DMS153 treated with DMSO at 0.1 percent for 48 hours (cell line): ENCODE results near the gene SYNPO2L.

Experiments
- DNase-seq: peaks from one replicate; lab custom pipeline; 2025; ENCODE audit not compliant: unreplicated experiment; lab: John Stamatoyannopoulos, UW

SYNPO2L gene

DNA sequence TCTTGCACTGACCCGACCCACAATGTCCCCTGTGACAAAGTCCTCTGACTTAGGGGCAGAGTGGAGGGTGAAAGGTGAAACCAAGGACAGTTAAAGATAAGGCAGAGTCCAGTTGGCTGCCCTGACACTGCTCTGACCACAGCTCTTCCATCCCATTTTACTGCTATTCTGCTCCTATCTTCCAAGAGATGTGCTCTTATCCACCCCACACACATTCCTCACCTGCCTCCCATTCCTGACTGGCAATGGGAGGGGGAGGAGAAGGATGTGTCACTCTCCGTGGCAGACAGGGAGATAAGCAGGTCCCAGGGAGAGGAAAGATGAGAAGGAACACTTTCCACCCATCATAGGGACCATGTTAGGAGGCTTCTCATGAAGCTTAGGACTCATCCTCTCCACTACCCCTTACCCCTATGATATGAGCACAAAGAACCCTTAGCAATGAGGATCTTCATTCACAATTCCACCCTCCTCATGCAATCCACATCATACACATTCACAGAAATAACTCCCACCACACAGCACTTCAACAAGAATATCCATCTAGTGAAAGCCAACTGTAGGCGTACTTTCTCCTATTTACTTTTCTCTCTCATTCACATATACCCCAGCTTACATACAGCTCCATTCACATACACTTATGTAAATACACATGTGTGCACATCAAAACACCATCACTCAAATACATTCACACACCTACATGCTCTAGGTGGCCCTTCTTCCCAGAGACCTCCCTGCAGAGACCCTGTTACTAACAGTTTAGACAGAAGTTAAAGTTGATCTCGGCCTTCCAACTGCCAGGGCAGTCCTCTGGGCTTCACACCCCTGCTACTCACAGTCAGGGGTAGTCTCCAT is 6.6 kb downstream of the SYNPO2L start:
- DNase-seq: no peak

DNA sequence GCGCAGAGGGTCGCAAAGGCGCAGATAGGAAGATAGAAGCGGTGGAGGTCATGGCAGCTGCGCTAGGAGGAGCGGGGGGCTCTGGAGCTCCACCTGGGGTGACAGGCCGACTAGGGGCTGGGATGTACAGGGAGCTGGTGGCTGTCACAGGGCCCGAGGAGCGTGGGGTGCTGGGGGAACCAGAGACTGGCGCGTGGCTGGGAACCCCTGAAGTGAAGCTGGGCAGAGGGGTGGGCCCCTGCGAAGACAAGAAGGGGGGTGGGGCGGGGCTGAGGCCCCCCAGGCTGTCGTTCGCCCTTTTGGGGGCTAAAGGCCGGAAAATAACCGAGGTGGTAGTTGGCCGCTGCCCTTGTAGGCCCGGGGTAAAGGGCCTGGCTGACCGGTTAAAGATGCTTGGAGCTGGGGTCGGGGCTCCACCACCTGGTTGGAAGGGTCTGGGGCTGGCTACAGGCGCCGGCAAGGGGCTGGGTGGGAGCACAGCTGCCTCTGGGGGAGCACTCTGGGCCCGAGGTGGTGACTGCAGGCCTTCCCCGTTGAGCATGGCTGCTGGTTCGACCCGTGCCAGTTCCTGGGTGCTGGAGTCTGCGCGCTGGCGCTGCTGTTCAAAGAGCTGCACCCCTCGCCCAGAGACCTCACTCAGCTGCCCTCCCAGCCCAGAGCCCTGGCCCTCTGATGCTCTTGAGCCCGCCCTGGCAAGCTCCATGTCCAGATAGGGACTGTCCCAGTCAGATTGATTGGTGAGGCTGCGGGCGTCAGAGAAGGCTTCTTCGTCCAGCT is 7.8 kb downstream of the SYNPO2L start:
- no peak for DNase-seq

DNA sequence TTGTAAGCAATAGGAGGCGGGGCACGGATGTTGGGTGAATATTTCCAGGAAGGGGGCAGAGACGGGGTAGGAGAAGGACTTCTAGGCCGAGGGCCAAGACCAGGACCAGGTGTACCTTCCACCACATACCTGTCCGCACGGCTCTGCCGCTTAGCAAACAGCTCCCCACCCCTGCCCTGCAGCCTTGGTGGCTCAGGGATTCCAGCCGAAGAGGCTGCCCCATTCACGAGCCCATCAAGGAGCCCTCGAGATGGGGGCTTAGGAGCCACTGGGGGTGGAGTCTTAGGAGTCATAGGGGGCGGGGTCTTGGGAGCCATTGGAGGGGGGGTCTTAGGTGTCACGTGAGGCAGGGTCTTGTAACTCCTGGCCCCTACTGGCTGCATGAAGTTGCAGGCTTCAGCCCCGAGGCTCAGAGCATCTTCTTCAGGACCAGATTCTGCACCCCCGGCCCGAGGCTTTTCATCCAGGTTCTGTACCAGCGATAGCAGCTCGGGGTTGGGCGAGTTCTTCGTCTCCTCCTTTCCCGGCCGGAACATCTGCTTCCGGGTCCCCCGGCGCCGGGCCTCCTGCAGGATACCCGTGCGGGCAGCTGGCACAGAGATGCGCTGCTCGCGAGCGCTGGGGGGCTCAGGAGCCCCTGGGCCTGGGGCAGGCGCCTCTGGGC is 8.5 kb downstream of the SYNPO2L start:
- peak; percentile 61 for DNase-seq

DNA sequence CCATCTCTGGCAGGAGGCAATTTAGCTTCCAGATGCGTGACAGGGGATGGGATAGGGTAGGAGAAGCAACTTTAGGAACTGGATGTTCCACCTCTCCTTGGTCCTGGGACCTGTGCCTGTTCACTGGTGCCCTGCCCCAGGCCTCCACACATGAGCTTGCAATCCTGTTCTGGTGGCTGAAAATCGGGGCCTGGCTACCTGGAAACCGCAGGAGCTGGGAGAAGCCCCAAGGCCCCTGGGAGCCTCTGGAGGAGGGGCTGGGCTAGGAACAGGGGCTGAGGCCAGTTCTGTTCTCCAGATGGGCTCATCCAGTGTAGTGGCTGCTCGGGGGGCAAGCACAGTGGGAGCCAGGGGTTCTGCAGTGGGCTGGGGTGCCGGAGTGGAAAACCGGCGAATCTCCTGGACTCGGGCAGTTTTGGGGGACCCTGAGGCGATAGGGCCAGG is 9.2 kb downstream of the SYNPO2L start:
- no peak for DNase-seq

DNA sequence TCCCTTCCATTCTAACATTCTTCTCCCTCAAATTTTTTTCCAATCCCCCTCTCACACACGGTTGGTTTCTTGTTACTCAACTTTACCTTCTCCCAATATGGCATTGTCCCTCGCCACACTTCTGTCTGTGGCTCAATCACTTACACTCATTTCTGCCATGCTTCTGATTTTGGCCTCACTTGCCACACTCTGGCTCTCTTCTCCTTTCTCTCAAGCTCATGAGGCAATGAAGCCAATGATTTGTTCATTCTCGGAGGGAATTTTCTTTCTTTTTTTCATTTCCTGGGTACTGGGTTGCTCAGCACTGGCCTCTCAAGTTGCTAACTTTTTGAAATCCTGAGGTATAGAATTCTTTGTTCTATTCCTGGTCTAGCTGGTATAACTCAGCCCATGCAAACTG is 10.6 kb downstream of the SYNPO2L start:
- DNase-seq: no peak

DNA sequence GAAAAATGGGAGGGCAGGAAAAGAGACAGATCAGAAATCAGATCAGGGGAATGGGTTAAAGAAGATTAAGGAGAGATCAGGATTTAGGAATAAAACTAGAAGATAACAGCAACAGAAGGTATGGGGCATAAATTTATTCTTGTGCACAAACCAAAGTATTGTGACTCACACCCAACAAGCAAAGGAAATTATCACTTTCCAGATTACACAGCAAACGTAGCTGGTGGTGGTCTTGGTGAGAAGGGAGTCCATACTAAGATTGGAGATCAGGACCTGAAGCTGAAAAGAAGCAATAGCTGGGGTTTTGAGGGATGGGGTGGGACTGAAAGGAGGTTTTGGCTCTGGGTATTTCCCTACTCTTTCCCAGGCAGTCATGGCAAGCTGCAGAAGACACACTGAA is 11.1 kb downstream of the SYNPO2L start:
- no peak for DNase-seq

DNA sequence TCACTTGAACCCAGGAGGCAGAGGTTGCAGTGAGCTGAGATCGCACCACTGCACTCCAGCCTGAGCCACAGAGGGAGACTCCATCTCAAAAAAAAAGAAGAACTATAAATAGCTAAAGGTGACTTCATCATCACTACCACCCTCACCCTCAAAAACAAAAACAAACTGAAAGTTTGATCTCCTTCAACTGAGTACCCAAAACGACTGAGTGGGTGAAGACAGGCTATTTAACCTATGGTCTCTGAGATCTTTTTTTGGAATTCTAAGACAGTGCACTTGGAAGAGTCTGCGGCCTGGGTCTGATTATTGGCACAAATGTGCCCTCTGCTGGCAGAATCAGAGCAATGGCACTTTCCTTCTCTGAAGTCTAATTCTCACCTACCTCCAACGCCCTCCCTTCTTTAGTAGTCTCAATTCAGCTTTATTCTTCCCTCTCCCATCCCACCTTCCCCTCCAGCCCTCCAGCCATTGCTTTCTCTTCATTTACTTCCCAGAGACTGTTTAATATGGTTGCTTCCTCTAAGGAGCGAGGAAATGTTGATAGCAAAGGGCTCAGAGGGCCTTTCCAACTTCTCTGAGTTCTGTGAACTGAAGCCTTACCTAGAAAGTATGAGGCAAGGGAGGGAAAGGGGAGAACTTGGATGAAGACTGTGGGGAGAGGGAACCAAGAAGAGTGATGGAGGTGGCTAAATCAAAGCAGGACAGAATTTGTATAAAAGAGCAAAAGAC is 11.7 kb downstream of the SYNPO2L start:
- peak; percentile 77 for DNase-seq

DNA sequence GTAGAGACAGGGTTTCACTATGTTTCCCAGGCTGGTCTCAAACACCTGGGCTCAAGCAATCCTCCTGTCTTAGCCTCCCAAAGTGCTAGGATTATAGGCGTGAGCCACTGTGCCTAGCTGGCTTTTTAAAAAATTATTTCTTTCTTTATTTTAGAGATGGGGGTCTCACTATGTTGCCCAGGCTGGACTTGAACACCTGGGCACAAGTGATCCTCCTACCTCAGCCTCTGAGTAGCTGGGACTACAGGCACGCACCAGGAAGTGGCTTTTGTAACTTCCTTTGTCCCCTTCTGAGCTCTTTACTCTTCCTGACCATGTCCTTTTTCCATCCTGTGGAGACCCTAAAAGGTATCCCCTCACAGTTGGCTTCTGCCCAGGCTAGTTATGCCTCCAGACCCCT is 12.5 kb downstream of the SYNPO2L start:
- no peak for DNase-seq

DNA sequence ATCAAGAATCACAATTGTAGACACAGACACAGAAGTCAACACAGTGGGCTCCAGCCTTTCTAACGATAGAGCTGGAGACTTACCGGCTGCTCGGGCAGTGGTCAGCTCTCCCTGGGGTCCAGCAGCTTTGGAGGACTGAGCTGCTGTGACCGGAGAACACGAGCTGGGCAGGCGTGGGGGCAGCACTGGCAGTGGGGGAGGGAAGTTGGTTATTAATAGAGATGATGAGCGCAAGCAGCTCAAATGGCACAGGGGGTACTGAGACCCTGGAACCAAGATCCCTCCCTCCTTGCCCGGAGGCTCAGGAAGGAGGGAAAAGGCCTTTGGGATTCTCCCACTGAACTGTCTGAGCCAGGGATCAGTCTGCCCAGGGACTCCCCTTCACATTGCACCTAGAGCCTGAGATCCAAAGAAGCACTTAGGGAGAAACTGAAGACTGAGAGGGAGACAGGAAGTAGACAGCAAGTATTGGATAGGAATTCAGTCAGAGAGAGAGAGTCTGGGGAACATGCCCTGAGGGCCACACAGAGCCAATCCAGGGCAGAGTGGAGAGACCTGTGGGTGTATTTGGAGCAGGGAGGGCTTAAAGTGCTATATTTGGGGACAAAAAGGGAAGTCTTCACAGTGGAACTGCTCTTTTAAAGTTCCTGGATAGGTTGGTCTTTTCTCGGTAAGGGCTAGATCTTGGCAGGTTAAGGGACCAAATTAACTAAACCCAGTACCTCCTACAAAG is 14.3 kb downstream of the SYNPO2L start, which contains the start of gene MYOZ1:
Gene MYOZ1, minus strand, starts transcription at position 147 of the 733 bp plus-strand sequence. CDS start 1,457 bp downstream, outside the sequence.
- DNase-seq: no peak

DNA sequence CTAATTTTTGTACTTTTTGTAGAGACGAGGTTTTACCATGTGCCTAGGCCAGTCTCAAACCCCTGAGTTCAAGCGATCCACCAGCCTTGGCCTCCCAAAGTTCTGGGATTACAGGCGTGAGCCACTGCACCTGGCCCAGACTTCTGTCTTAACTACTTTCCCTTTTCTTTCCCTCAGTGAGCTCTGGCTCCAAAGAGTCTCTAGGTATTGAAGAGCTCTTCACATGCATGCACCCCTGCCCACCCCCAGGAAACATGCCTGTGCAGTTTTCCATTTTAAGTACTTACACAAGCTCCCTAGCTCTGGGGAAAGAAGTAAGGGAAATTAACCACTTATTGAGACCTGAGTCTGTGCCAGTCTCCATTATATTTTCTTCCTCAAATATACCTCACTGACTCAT is 16.5 kb downstream of the SYNPO2L start:
- DNase-seq: no peak

DNA sequence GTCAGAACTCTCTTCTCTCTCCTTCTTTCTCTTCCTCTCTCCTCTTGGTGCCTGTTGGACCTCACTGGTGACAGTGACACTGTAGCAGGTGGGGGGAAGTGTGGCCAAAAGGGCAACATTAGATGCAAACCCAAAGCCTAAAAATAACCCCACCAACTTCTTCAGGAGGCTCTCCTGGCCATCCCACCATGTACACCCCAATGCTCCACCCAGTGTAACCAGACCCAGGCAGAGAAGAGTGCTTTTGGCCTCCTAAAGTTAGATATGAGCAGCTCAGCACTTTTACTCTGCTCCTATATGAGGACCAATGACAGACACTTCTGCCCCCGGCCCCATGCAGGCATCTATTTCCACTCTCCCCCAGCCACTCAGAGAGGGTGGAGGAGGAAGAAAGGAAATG is 20.0 kb downstream of the SYNPO2L start:
- no peak for DNase-seq

DNA sequence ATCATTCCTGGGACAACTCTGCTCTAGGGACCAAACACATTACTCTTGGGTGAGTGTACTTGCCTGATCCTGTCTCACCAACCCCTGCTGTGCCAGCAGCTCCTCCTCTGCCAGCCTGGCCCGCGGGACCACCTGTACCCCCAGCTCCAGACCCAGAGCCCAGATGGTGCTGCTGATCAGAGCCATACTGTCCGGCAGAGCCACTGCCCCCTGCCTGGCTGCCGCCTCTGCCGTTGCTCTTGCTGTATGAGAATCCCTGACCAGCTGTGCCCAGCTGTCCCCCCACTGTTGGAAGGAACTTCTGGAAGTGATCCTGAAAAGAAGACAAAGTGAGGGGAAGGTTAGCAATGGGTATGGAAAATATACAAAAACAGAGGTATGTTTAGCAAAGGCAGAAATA is 21.4 kb downstream of the SYNPO2L start:
- DNase-seq: no peak

DNA sequence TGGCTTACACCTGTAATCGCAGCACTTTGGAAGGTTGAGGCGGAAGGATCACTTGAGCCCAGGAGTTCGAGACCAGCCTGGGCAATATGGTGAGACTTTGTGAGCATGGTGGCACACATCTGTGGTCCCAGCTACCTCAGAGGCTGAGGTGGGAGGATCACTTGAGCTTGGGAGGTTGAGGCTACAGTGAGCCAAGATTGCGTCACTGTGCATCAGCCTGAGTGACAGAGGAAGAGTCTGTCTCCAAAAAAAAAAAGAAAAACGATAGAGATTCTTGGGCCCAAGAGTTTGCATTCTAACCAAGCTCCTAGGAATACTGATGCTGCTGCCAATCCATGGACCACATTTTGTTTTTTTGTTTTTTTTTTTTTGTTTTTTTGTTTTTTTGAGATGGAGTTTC is 26.7 kb downstream of the SYNPO2L start:
- DNase-seq: no peak

DNA sequence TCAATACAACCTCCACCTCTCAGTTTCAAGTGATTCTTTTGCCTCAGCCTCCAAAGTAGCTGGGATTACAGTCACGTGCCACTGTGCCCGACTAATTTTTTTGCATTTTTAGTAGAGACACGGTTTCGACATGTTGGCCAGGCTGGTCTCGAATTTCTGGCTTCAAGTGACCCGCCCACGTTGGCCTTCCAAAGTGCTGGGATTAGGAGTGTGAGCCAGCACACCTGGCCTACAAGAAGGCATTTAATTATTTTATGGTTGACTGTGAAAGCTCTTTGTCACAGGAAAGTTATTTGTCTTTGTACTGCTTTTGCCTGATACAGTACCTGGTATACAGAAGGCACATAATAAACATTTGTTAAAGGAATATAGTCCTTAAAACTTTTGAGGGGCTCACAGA is 27.4 kb downstream of the SYNPO2L start:
- no peak for DNase-seq

DNA sequence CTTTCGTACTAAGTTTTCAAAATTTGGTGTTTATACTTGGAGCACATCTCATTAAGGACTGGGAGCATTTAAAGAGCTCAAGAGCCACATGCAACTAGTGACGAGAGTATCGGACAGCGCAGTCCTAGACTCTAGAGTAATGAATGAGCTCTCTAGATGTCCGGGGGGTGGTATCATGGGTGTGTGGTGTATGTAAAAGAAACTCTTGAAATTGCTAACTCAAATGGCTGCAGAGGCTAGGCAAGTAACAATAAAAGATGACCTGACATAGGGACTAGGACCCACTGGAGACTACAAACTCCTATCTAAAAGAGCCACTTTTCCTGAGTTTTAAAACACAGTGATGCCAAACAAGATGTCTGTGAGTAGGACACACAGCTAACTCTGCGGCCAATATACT is 28.5 kb downstream of the SYNPO2L start:
- no peak for DNase-seq

DNA sequence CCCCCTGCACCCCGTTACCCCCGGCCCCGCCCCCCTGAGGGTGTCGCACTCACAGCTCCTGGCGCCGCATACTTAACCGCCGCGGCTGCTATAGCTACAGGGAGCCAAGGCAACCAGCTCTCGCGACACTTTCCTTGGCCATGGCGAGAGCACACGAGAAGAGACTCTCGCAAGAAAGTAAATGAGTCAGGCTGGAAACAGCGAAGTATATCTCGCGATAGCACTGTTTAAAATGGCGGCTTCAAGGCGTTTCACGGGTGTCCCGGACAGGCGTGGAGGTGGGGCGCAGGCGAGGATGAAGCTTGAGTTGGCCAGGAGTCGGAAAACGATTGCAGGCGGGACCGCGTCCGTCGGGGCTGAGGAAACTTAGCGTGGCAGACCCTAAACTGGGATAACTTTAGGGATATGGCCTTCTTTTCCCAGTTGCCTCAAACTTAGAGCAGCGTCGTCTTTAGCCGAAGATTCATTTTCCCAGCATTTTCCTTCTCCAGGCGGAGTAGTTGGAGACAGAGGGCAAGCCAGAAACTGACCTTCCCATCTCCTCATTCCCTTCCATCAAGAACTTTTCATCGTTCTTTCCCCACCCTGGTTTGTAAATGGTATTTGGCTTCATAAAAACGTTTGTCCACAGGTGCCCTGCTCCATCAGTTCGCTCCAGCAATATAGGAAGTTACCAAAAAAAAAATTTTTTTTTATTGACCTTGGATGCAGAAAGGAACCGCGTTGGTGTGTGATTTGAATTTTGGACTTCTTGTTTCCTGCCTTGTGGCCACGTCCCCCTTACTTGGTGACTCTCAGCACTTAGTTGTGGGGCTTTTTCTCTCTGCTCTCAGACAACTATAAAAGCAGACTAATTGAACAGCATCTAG is 29.7 kb downstream of the SYNPO2L start:
- DNase-seq: peak; percentile 94

DNA sequence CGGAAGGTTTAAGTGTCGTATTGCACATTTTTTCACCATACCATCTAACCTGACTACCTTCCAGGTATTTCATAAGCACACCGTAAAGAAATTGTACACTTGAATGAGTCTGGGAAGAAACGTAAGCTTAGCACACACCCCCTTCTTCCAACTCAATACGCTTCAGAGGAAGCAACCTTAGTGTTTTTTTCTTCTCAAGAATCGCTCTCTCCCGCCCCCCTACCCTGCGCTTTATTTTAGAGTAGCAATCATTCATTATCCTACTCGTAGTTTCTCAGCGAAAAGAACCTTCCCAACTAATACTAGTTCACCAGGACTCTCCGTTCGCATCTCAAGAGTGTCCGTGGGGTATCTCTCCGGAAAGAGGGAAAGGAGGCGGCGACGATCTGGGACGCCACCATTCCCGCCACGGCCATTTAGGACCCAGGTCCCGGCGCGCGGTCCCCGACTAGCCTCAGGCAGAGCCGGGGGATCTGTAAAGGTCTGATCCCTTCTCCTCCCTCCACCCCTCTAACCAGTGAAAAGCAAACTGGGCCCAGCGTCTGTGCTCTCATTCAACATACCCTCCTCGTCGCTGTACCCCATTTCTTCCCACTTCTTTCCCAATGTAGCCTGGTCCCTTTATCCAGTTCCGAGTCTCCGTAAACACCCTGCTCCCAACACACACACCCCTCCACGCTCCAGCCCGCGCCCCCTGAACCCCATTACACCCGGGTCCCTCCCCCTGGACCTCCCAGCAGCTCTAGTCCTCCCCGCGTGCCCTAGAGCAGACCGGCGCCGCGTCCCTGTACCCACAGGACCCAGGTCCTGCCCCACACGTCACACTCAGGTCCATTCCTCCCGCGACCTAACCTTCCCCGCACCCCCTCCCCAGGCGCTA is 30.6 kb downstream of the SYNPO2L start:
- no peak for DNase-seq

DNA sequence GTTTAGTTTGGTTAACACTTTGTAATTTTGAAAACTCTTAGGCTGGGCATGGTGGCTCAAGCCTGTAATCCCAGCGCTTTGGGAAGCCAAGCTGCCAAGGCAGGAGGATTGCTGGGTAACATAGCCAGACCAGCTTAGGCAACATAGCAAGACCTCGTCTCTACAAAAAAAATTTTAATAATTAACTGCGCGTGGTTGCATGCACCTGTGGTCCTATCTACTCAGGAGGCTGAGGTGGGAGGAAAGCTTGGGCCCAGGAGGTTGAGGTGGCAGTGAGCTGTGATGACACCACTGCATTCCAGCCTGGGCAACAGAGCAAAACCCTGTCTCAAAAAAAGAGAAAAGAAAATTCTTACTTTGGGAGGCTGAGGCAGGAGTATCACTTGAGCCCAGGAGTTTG is 32.8 kb downstream of the SYNPO2L start:
- DNase-seq: no peak
